ENCODE results near the gene ZNF487. TPM values are rescaled to one million over a fixed set of nuclear protein-coding genes. Genes with fewer than 3 reads are reported as not detected.
A peak's percentile ranks its signal among the peaks of the same experiment; 100 is the strongest.

Gene ZNF487
- total RNA-seq, 1 donor from 2014 or later: 2.0 TPM

GRCh38 chr10:43390333-43390732 lies 46.6 kb upstream of the ZNF487 start:
- H4K20me1 ChIP-seq (ENCODE audit: low read depth): peaks cover 100% of the 10 kb centered on the region
- TF ChIP-seq EZH2 (IDR thresholded peaks at IDR 0.05) (no peak), EZH2phosphoT487 (IDR thresholded peaks at IDR 0.05) (no peak)
- TF ChIP-seq, protein P1, sequence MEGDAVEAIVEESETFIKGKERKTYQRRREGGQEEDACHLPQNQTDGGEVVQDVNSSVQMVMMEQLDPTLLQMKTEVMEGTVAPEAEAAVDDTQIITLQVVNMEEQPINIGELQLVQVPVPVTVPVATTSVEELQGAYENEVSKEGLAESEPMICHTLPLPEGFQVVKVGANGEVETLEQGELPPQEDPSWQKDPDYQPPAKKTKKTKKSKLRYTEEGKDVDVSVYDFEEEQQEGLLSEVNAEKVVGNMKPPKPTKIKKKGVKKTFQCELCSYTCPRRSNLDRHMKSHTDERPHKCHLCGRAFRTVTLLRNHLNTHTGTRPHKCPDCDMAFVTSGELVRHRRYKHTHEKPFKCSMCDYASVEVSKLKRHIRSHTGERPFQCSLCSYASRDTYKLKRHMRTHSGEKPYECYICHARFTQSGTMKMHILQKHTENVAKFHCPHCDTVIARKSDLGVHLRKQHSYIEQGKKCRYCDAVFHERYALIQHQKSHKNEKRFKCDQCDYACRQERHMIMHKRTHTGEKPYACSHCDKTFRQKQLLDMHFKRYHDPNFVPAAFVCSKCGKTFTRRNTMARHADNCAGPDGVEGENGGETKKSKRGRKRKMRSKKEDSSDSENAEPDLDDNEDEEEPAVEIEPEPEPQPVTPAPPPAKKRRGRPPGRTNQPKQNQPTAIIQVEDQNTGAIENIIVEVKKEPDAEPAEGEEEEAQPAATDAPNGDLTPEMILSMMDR (IDR thresholded peaks at IDR 0.05): no peak
- H3K36me3 Mint-ChIP-seq: peaks cover 57% of the 10 kb centered on the region
- H3K27me3 ChIP-seq: no peaks in the 10 kb centered on the region
- H3F3A ChIP-seq (ENCODE audit: low read depth): peaks cover 67% of the 10 kb centered on the region
- H3K9me3 Mint-ChIP-seq: peaks cover 2% of the 10 kb centered on the region
- peaks cover 4% of the 10 kb centered on the region for H3K27me3 Mint-ChIP-seq (ENCODE audit: insufficient read depth, low read depth)
- H3K9me3 ChIP-seq (ENCODE audit: low read depth): no peaks in the 10 kb centered on the region
- no peak overlapping the region for H3K27ac ChIP-seq
- H3K27ac Mint-ChIP-seq: no peak overlapping the region
- peaks cover 14% of the 10 kb centered on the region for H3K4me1 ChIP-seq
- peaks cover 76% of the 10 kb centered on the region for H3K79me2 ChIP-seq (ENCODE audit: low read depth)
- H3K4me3 ChIP-seq: no peak overlapping the region
- H3K4me3 Mint-ChIP-seq: no peak overlapping the region
- H2AFZ ChIP-seq (replicated peaks): no peak overlapping the region
- H3K9ac ChIP-seq: no peak overlapping the region
- H3K4me1 Mint-ChIP-seq: peaks cover 18% of the 10 kb centered on the region
- H3K4me2 ChIP-seq: no peak overlapping the region
- H3K36me3 ChIP-seq: peaks cover 32% of the 10 kb centered on the region
- no peak for DNase-seq (ENCODE audit: low spot score)

DNA sequence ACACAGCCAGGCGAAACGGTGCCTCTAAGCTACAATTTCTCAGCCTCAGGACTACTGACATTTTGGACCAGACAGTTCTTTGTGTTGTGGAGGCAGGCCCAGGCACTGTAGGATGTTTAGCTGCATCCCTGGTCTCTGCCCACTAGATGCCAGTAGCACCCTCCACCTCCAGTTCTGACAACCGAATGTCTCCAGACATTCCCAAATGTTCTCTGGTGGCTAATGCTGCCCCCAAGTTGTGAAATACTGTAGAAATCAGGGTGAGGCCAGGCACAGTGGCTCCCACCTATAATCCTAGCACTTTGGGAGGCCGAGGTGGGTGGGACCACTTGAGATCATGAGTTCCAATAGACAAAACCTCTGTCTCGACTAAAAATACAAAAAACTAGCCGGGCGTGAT lies 46.2 kb upstream of the ZNF487 start:
- Mint-ChIP-seq H3K27ac (no peak overlapping the region), H3K27me3 (ENCODE audit: insufficient read depth, low read depth) (peaks cover 4% of the 10 kb centered on the region), H3K36me3 (peaks cover 58% of the 10 kb centered on the region), H3K9me3 (peaks cover 2% of the 10 kb centered on the region), H3K4me1 (peaks cover 22% of the 10 kb centered on the region), H3K4me3 (no peak overlapping the region)
- Histone ChIP-seq H4K20me1 (ENCODE audit: low read depth) (peaks cover 100% of the 10 kb centered on the region), H3K9ac (no peak overlapping the region), H3F3A (ENCODE audit: low read depth) (peaks cover 65% of the 10 kb centered on the region), H3K4me3 (no peak overlapping the region), H3K27ac (no peak overlapping the region), H3K9me3 (ENCODE audit: low read depth) (no peaks in the 10 kb centered on the region), H3K27me3 (no peaks in the 10 kb centered on the region), H3K36me3 (peaks cover 32% of the 10 kb centered on the region), H3K79me2 (ENCODE audit: low read depth) (peaks cover 81% of the 10 kb centered on the region), H3K4me2 (no peak overlapping the region), H3K4me1 (peaks cover 16% of the 10 kb centered on the region), H2AFZ (replicated peaks) (no peak overlapping the region)
- TF ChIP-seq, protein P1 (IDR thresholded peaks at IDR 0.05): peak; percentile 58
- TF ChIP-seq EZH2 (IDR thresholded peaks at IDR 0.05): no peak
- DNase-seq (ENCODE audit: low spot score): peak; percentile 64

DNA sequence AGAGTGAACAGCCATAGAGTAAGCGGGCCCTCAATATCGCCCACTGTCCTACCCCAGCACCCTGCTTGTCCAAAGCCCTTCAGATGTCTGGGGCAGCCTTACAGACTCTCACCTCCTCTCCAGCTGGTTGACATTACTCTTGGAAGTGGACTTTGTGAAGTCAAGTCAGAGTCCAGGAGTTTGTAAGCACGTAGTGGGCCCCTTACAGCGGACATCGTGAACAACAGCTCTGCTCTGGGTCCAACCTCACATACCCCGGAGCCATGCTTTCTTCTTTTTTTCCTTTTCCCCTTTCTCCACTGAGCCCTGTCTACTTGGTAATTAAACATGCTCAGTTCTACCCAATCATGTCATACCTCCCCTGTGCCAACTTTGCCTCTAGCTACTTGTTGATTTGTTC lies 45.4 kb upstream of the ZNF487 start:
- Histone ChIP-seq H3F3A (ENCODE audit: low read depth) (peaks cover 65% of the 10 kb centered on the region), H2AFZ (replicated peaks) (no peak overlapping the region), H3K4me3 (no peak overlapping the region), H3K9me3 (ENCODE audit: low read depth) (no peaks in the 10 kb centered on the region), H3K9ac (no peak overlapping the region), H3K79me2 (ENCODE audit: low read depth) (peaks cover 88% of the 10 kb centered on the region), H3K27me3 (no peaks in the 10 kb centered on the region), H3K27ac (no peak overlapping the region), H3K4me1 (peaks cover 16% of the 10 kb centered on the region), H4K20me1 (ENCODE audit: low read depth) (peaks cover 100% of the 10 kb centered on the region), H3K4me2 (no peak overlapping the region), H3K36me3 (peaks cover 32% of the 10 kb centered on the region)
- H3K27me3 Mint-ChIP-seq (ENCODE audit: insufficient read depth, low read depth): peaks cover 6% of the 10 kb centered on the region
- TF ChIP-seq, protein P1 (IDR thresholded peaks at IDR 0.05): no peak
- TF ChIP-seq EZH2phosphoT487 (IDR thresholded peaks at IDR 0.05) (no peak), EZH2 (IDR thresholded peaks at IDR 0.05) (no peak)
- peaks cover 54% of the 10 kb centered on the region for H3K36me3 Mint-ChIP-seq
- H3K9me3 Mint-ChIP-seq: peaks cover 2% of the 10 kb centered on the region
- no peak for DNase-seq (ENCODE audit: low spot score)
- H3K27ac Mint-ChIP-seq: no peak overlapping the region
- no peak overlapping the region for H3K4me3 Mint-ChIP-seq
- H3K4me1 Mint-ChIP-seq: peaks cover 25% of the 10 kb centered on the region

All from neural progenitor cell (in vitro differentiated cells).